Liver (tissue), 3 donors: Measurements from ENCODE around the gene SMIM45.

ENCODE experiments used
- CTCF ChIP-seq: fragments of 150-350 bp; IDR thresholded peaks from 2 replicates; pipeline ENCODE4 v1.5.1; 2017; ENCODE audit warnings: improper control_type of control experiment, low read depth, low read length; ENCODE audit not compliant: missing input control
- EGR1 ChIP-seq, 2 donors: IDR thresholded peaks; 2 replicates each; pipeline ENCODE4 v1.6.1; 2016 to 2018; ENCODE audit warnings: antibody characterized with exemption in 2 of 2, low read depth in 2 of 2
- JUND ChIP-seq, 2 donors: IDR thresholded peaks; 2 replicates each; pipeline ENCODE4 v1.6.1; 2016; ENCODE audit warnings: antibody characterized with exemption in 2 of 2
- MAX ChIP-seq: IDR thresholded peaks from 2 replicates; pipeline ENCODE4 v1.6.1; 2016; ENCODE audit warnings: antibody characterized with exemption
- RAD21 ChIP-seq, 2 donors: IDR thresholded peaks; 2 replicates each; pipeline ENCODE4 v1.6.1; 2016; ENCODE audit warnings: antibody characterized with exemption in 2 of 2, mild to moderate bottlenecking in 2 of 2
- REST ChIP-seq: IDR thresholded peaks from 2 replicates; pipeline ENCODE4 v1.6.1; 2016; ENCODE audit warnings: antibody characterized with exemption, mild to moderate bottlenecking
- SP1 ChIP-seq: IDR thresholded peaks from 2 replicates; pipeline ENCODE4 v1.6.1; 2018; ENCODE audit warnings: antibody characterized with exemption, mild to moderate bottlenecking
- TF ChIP-seq, protein P1 (sequence below): IDR thresholded peaks from 2 replicates; pipeline ENCODE4 v1.6.1; 2016; ENCODE audit warnings: antibody characterized with exemption
- donor health status: healthy.
- donor health status: healthy.

DNA sequence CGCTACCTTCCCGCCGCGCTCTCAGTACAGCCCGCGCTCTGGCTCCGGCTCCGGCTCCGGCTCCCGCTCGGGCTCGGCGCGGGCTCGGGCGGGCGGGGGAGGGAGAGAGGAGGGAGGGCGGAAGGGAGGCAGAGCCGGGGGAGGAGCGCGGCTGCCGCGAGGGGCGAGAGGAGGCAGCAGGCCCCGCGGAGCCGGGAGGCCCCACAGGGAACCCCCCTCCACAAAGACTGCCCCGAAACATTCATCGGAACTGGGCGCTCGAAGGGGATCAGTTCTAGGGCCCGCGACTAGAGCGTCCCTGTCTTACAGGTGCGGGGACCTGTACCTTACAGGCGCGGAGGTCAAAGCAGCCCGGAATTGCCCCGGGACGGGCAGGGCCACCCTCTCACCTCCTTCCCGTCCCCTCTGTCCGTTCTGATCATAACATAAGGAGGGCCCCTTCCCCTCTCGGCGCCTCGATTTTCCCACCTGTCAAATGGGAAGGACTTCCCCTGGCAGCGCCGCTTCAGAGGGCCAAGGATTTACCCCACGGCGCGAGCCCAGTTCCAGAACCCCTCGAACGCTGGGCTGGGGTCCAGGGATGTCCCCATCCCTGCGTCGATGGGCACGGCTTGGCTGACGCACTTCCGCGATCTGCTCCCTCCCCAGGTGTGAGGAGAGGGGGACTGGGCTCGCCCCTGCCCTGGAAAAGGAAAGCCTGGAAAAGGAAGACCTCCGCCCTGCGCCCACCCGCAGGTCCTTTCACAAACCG lies 36.7 kb upstream of the SMIM45 start, which contains the start of gene SHISA8:
- TF ChIP-seq CTCF: no peak
- no peak for TF ChIP-seq JUND (IDR thresholded peaks at IDR 0.05)
- TF ChIP-seq RAD21 (IDR thresholded peaks at IDR 0.05): no peak
- TF ChIP-seq REST: no peak
- TF ChIP-seq, protein P1, sequence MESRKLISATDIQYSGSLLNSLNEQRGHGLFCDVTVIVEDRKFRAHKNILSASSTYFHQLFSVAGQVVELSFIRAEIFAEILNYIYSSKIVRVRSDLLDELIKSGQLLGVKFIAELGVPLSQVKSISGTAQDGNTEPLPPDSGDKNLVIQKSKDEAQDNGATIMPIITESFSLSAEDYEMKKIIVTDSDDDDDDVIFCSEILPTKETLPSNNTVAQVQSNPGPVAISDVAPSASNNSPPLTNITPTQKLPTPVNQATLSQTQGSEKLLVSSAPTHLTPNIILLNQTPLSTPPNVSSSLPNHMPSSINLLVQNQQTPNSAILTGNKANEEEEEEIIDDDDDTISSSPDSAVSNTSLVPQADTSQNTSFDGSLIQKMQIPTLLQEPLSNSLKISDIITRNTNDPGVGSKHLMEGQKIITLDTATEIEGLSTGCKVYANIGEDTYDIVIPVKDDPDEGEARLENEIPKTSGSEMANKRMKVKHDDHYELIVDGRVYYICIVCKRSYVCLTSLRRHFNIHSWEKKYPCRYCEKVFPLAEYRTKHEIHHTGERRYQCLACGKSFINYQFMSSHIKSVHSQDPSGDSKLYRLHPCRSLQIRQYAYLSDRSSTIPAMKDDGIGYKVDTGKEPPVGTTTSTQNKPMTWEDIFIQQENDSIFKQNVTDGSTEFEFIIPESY: no peak
- no peak for TF ChIP-seq EGR1 (IDR thresholded peaks at IDR 0.05; ENCODE audit: low read depth in 2 of 2)
- TF ChIP-seq SP1: no peak
- TF ChIP-seq MAX: no peak
